Common myeloid progenitor, CD34-positive (primary cell): ENCODE results near the gene SORCS3.

Experiments used
- CTCF ChIA-PET: fragments of 350-600 bp; sonication (Branson Sonifier 250); formaldehyde crosslinking; loops from one replicate; lab custom pipeline; 2021; ENCODE audit warnings: antibody characterized with exemption; lab: Charles Lee
- POLR2A ChIA-PET: fragments of 350-600 bp; sonication (Branson Sonifier 250); formaldehyde crosslinking; loops from one replicate; lab custom pipeline; 2021; ENCODE audit warnings: antibody characterized with exemption; lab: Charles Lee
- DNase-seq, 3 donors: peaks; one replicate each; pipeline versions ENCODE4 v3.0.0 to v3.0.0-alpha.2; 2013
- H3K27ac ChIP-seq, 2 experiments: 1 replicate in 1 of 2; 2 replicates in 1 of 2; pipeline ENCODE4 v1.7.0; 2013; ENCODE audit warnings: inconsistent platforms in 2 of 2, low read length in 2 of 2, mild to moderate bottlenecking in 2 of 2, low read depth in 1 of 2, moderate library complexity in 1 of 2; ENCODE audit not compliant: severe bottlenecking in 2 of 2, insufficient read depth in 1 of 2, poor library complexity in 1 of 2
- H3K27me3 ChIP-seq, 5 experiments: replicated peaks in 2 of 5; 1 replicate in 3 of 5; 2 replicates in 2 of 5; pipeline versions ENCODE4 v1.6.1 to v1.7.0; 2013; ENCODE audit warnings: low read length in 4 of 5, mild to moderate bottlenecking in 2 of 5, moderate library complexity in 2 of 5, inconsistent platforms in 1 of 5; ENCODE audit not compliant: insufficient read depth in 5 of 5, control insufficient read depth in 4 of 5
- H3K36me3 ChIP-seq, 4 experiments: 1 replicate in 2 of 4; 2 replicates in 2 of 4; pipeline versions ENCODE4 v1.6.1 to v1.7.0; 2013; ENCODE audit warnings: low read length in 3 of 4, control low read depth in 1 of 4, mild to moderate bottlenecking in 1 of 4; ENCODE audit not compliant: control insufficient read depth in 4 of 4, insufficient read depth in 4 of 4
- H3K4me1 ChIP-seq, 4 experiments: 1 replicate in 3 of 4; 2 replicates in 1 of 4; pipeline versions ENCODE4 v1.6.1 to v1.7.1; 2013; ENCODE audit warnings: low read length in 3 of 4, mild to moderate bottlenecking in 3 of 4, control low read depth in 1 of 4, inconsistent platforms in 1 of 4, moderate library complexity in 1 of 4; ENCODE audit not compliant: control insufficient read depth in 4 of 4, insufficient read depth in 4 of 4; ENCODE audit errors: control extremely low read depth in 1 of 4
- H3K4me3 ChIP-seq, 7 experiments: 1 replicate in 4 of 7; 2 replicates in 3 of 7; pipeline versions ENCODE4 v1.5.1 to v1.7.0; 2013; ENCODE audit warnings: mild to moderate bottlenecking in 7 of 7, low read length in 6 of 7, moderate library complexity in 6 of 7, inconsistent platforms in 2 of 7, low read depth in 2 of 7, control low read depth in 1 of 7; ENCODE audit not compliant: insufficient read depth in 4 of 7, control insufficient read depth in 1 of 7; ENCODE audit errors: extremely low read depth in 1 of 7
- H3K9me3 ChIP-seq, 5 experiments: 1 replicate in 4 of 5; 2 replicates in 1 of 5; pipeline versions ENCODE4 v1.6.1 to v1.7.1; 2013; ENCODE audit warnings: low read length in 4 of 5, mild to moderate bottlenecking in 2 of 5, inconsistent platforms in 1 of 5, low read depth in 1 of 5, moderate library complexity in 1 of 5; ENCODE audit not compliant: control insufficient read depth in 4 of 5, insufficient read depth in 2 of 5; ENCODE audit errors: control extremely low read depth in 1 of 5
- WGBS: methylation state at CpG from one replicate; pipeline ENCODE4 v1.1.5; 2013; ENCODE audit not compliant: insufficient coverage; 5-methylcytosine and 5-hydroxymethylcytosine counted together

The SORCS3 gene

GRCh38 chr10:104784452-104784851, 143.4 kb downstream of the SORCS3 start:
- POLR2A ChIA-PET = no interaction called here
- H3K9me3 ChIP-seq = no peaks in the 10 kb centered on the region
- CTCF ChIA-PET = no interaction called here
- WGBS = 90% methylated on average over 2 of the region's 2 CpGs
- H3K27ac ChIP-seq = no peak overlapping the region
- no peaks in the 10 kb centered on the region for H3K36me3 ChIP-seq
- H3K4me3 ChIP-seq = no peak overlapping the region
- DNase-seq = no peak
- H3K27me3 ChIP-seq = peaks cover 0 to 2% (median 0%) of the 10 kb centered on the region in 5 experiments
- H3K4me1 ChIP-seq = no peaks in the 10 kb centered on the region

GRCh38 chr10:104791471-104791870, 150.4 kb downstream of the SORCS3 start:
- Histone ChIP-seq H3K4me1 (no peaks in the 10 kb centered on the region), H3K27me3 (no peaks in the 10 kb centered on the region), H3K36me3 (no peaks in the 10 kb centered on the region), H3K4me3 (no peak overlapping the region), H3K27ac (no peak overlapping the region), H3K9me3 (no peaks in the 10 kb centered on the region)
- no peak for DNase-seq
- WGBS = 78% methylated on average over 1 of the region's 2 CpGs
- ChIA-PET CTCF (no interaction called here), POLR2A (no interaction called here)

- Histone ChIP-seq H3K36me3 (no peaks in the 10 kb centered on the region), H3K27ac (no peak overlapping the region), H3K4me3 (no peak overlapping the region), H3K4me1 (no peaks in the 10 kb centered on the region), H3K27me3 (no peaks in the 10 kb centered on the region), H3K9me3 (no peaks in the 10 kb centered on the region)
- ChIA-PET POLR2A (no interaction called here), CTCF (no interaction called here)
- 95% methylated on average over 3 of the region's 3 CpGs for WGBS
- DNase-seq = no peak
Measured at GRCh38 chr10:104795411-104795810, 154.3 kb downstream of the SORCS3 start.

GRCh38 chr10:104796823-104797222, 155.7 kb downstream of the SORCS3 start:
- Histone ChIP-seq H3K27me3 (no peaks in the 10 kb centered on the region), H3K4me1 (no peaks in the 10 kb centered on the region), H3K9me3 (no peaks in the 10 kb centered on the region), H3K4me3 (no peak overlapping the region), H3K36me3 (no peaks in the 10 kb centered on the region), H3K27ac (no peak overlapping the region)
- 100% methylated on average over 1 of the region's 2 CpGs for WGBS
- DNase-seq = no peak
- POLR2A ChIA-PET = no interaction called here
- CTCF ChIA-PET = interaction anchor here (0.5 kb wide), 1 partner anchor 224 kb away, joined by 4 read pairs; no protein-coding TSS in a partner anchor

- Histone ChIP-seq H3K36me3 (no peaks in the 10 kb centered on the region), H3K4me3 (no peak overlapping the region), H3K27me3 (peaks cover 0 to 2% (median 0%) of the 10 kb centered on the region in 5 experiments), H3K27ac (no peak overlapping the region), H3K4me1 (no peaks in the 10 kb centered on the region), H3K9me3 (no peaks in the 10 kb centered on the region)
- ChIA-PET CTCF (no interaction called here), POLR2A (no interaction called here)
- WGBS = 100% methylated on average over 1 of the region's 1 CpG
- no peak for DNase-seq
Measured at GRCh38 chr10:104802941-104803340, 161.9 kb downstream of the SORCS3 start.

GRCh38 chr10:104804880-104805279, 163.8 kb downstream of the SORCS3 start:
- H3K36me3 ChIP-seq = no peaks in the 10 kb centered on the region
- DNase-seq = no peak
- ChIA-PET POLR2A (no interaction called here), CTCF (no interaction called here)
- peaks cover 0 to 2% (median 0%) of the 10 kb centered on the region in 5 experiments for H3K27me3 ChIP-seq
- H3K27ac ChIP-seq = no peak overlapping the region
- no peaks in the 10 kb centered on the region for H3K9me3 ChIP-seq
- WGBS = no CpG with 5 or more reads among the region's 1 CpG
- H3K4me3 ChIP-seq = no peak overlapping the region
- no peaks in the 10 kb centered on the region for H3K4me1 ChIP-seq

- Histone ChIP-seq H3K27ac (no peak overlapping the region), H3K9me3 (no peaks in the 10 kb centered on the region), H3K4me1 (no peaks in the 10 kb centered on the region), H3K27me3 (peaks cover 0 to 2% (median 0%) of the 10 kb centered on the region in 5 experiments), H3K36me3 (no peaks in the 10 kb centered on the region), H3K4me3 (no peak overlapping the region)
- CTCF ChIA-PET = no interaction called here
- DNase-seq = no peak
- WGBS = 77% methylated on average over 1 of the region's 2 CpGs
- POLR2A ChIA-PET = no interaction called here
Measured at GRCh38 chr10:104806801-104807200, 165.7 kb downstream of the SORCS3 start.
